HepG2 (cell line): ENCODE results near the gene NOMO2. TPM values are rescaled to one million over a fixed set of nuclear protein-coding genes. Genes with fewer than 3 reads are reported as not detected.
A peak's percentile ranks its signal among the peaks of the same experiment; 100 is the strongest.
"Not testable (repeated sequence)": the region's sequence is repeated elsewhere in the genome, so short reads cannot be mapped to it uniquely, and the experiment has no call there.

Experiments
- ATAC-seq: fragments of 200-7000 bp; cut with Tn5 transposase; 3 replicates; pipeline ENCODE4 v1.9.1; 2020; ENCODE audit warnings: mild to moderate bottlenecking, moderate library complexity
- Bru-seq: library from RNA; stranded (reverse); fragments of 400-500 nt; gene quantifications from one replicate; lab custom pipeline; 2021; lab: Mats Ljungman, UMichigan
- BruChase-seq, 2 experiments: library from RNA; stranded (reverse); fragments of 400-500 nt; gene quantifications; one replicate each; lab custom pipeline; 2021; lab: Mats Ljungman, UMichigan
- BruUV-seq: library from RNA; stranded (reverse); fragments of 400-500 nt; replicated peaks from 2 replicates; lab custom pipeline; 2021; lab: Mats Ljungman, UMichigan
- CTCF ChIA-PET: fragments of 300-600 bp; formaldehyde crosslinking; extraction: SDS; loops from one replicate; lab custom pipeline; 2021; ENCODE audit warnings: low total read pairs, inconsistent platforms, low intra/inter-chr PET ratio; lab: Yijun Ruan, JAX
- POLR2A ChIA-PET: fragments of 350-600 bp; sonication (Branson Sonifier 250); formaldehyde crosslinking; loops from one replicate; lab custom pipeline; 2020; ENCODE audit warnings: antibody characterized with exemption, inconsistent platforms; lab: Yijun Ruan, JAX
- DNase-seq: peaks from one replicate; pipeline ENCODE4 v3.0.0-alpha.2; 2015; ENCODE audit warnings: low spot score
- FAIRE-seq: peaks from 3 replicates; lab custom pipeline; 2011; peaks lifted over from hg19 to GRCh38; lab: Jason Lieb, UNC
- H2AFZ ChIP-seq: one replicate; pipeline ENCODE4 v1.6.1; 2011; ENCODE audit warnings: low read length, inconsistent platforms
- H3K27ac ChIP-seq: fragments of 300-600 bp; 3 replicates; pipeline ENCODE4 v1.8.0; 2011; ENCODE audit warnings: mixed run types, mild to moderate bottlenecking, mixed read lengths, low read length, inconsistent platforms; ENCODE audit not compliant: insufficient read depth; ENCODE audit errors: extremely low read length
- H3K27me3 ChIP-seq, 2 experiments: fragments of 200-600 bp in 1 of 2; 2 replicates in 1 of 2; 3 replicates in 1 of 2; pipeline versions ENCODE4 v1.6.0 to v1.8.0; 2011; ENCODE audit warnings: low read length in 2 of 2, mild to moderate bottlenecking in 2 of 2, moderate library complexity in 2 of 2, inconsistent platforms in 1 of 2; ENCODE audit not compliant: insufficient read depth in 2 of 2, control insufficient read depth in 1 of 2
- H3K36me3 ChIP-seq, 2 experiments: fragments of 200-600 bp in 1 of 2; replicated peaks in 1 of 2; 2 replicates in 1 of 2; 3 replicates in 1 of 2; pipeline versions ENCODE4 v1.5.1 to v1.8.0; 2011; ENCODE audit warnings: low read length in 2 of 2, inconsistent platforms in 1 of 2; ENCODE audit not compliant: insufficient read depth in 2 of 2, control insufficient read depth in 1 of 2
- H3K4me1 ChIP-seq: 2 replicates; pipeline ENCODE4 v1.5.1; 2012; ENCODE audit warnings: low read length, inconsistent platforms; ENCODE audit not compliant: insufficient read depth
- H3K4me2 ChIP-seq: 2 replicates; pipeline ENCODE4 v1.6.0; 2011; ENCODE audit warnings: low read depth, low read length, inconsistent platforms
- H3K4me3 ChIP-seq, 3 experiments: fragments of 200-600 bp in 1 of 3; sonication (generic), shearing (Covaris generic) in 1 of 3; replicated peaks in 1 of 3; 2 replicates each; pipeline ENCODE4 v1.5.1; 2011 to 2016; ENCODE audit warnings: low read length in 3 of 3, inconsistent platforms in 2 of 3, low read depth in 2 of 3, mild to moderate bottlenecking in 2 of 3, control low read depth in 1 of 3, mixed read lengths in 1 of 3; ENCODE audit not compliant: insufficient read depth in 1 of 3
- H3K79me2 ChIP-seq: one replicate; pipeline ENCODE4 v1.6.1; 2011; ENCODE audit warnings: low read length, inconsistent platforms; ENCODE audit not compliant: insufficient read depth
- H3K9ac ChIP-seq: 2 replicates; pipeline ENCODE4 v1.6.0; 2011; ENCODE audit warnings: mild to moderate bottlenecking, low read depth, low read length, inconsistent platforms; ENCODE audit not compliant: insufficient read depth
- H3K9me3 ChIP-seq: 2 replicates; pipeline ENCODE4 v1.5.1; 2012; ENCODE audit warnings: mild to moderate bottlenecking, low read length
- H4K20me1 ChIP-seq: 2 replicates; pipeline ENCODE4 v1.6.0; 2011; ENCODE audit warnings: inconsistent platforms, mild to moderate bottlenecking, low read length, moderate library complexity; ENCODE audit not compliant: insufficient read depth
- GABPB1 ChIP-seq: IDR thresholded peaks from 2 replicates; pipeline ENCODE4 v1.6.1; 2016; ENCODE audit warnings: mild to moderate bottlenecking, missing genetic modification reagents, moderate library complexity, missing compliant biosample characterization
- MNT ChIP-seq: fragments of 450-650 bp; IDR thresholded peaks from 2 replicates; pipeline ENCODE4 v1.6.1; 2016
- MXD4 ChIP-seq: IDR thresholded peaks from 2 replicates; pipeline ENCODE4 v1.6.1; 2016; ENCODE audit warnings: mild to moderate bottlenecking, missing biosample characterization, missing genetic modification reagents
- MXI1 ChIP-seq: IDR thresholded peaks from 3 replicates; pipeline ENCODE4 v1.6.1; 2012; ENCODE audit warnings: low read depth, low read length, inconsistent platforms, borderline replicate concordance
- PHF8 ChIP-seq: sonication (generic); formaldehyde crosslinking; IDR thresholded peaks from 2 replicates; pipeline ENCODE4 v1.5.0; 2020; ENCODE audit warnings: missing genetic modification reagents
- POLR2G ChIP-seq: fragments of 200-400 bp; formaldehyde crosslinking; IDR thresholded peaks from 2 replicates; pipeline ENCODE4 v1.6.1; 2018; ENCODE audit warnings: mild to moderate bottlenecking, low read depth, low read length, moderate library complexity
- RBFOX2 ChIP-seq: fragments of 200-400 bp; formaldehyde crosslinking; IDR thresholded peaks from 2 replicates; pipeline ENCODE4 v1.6.1; 2017; ENCODE audit warnings: low read depth, mild to moderate bottlenecking, low read length
- SAP130 ChIP-seq: IDR thresholded peaks from 2 replicates; pipeline ENCODE4 v1.6.1; 2016; ENCODE audit warnings: low read depth
- TFDP1 ChIP-seq: IDR thresholded peaks from 2 replicates; pipeline ENCODE4 v1.6.1; 2016; ENCODE audit warnings: missing compliant biosample characterization, missing genetic modification reagents, borderline replicate concordance
- THAP11 ChIP-seq: IDR thresholded peaks from 2 replicates; pipeline ENCODE4 v1.6.1; 2016; ENCODE audit warnings: missing biosample characterization, missing genetic modification reagents
- YEATS4 ChIP-seq: sonication (generic); formaldehyde crosslinking; IDR thresholded peaks from 2 replicates; pipeline ENCODE4 v1.4.0; 2020; ENCODE audit warnings: missing genetic modification reagents, borderline replicate concordance
- ZBTB7B ChIP-seq: sonication (generic); formaldehyde crosslinking; IDR thresholded peaks from 2 replicates; pipeline ENCODE4 v1.4.0; 2020; ENCODE audit warnings: missing genetic modification reagents
- ZFY ChIP-seq: sonication (generic); formaldehyde crosslinking; IDR thresholded peaks from 2 replicates; pipeline ENCODE4 v1.4.0; 2020; ENCODE audit warnings: missing genetic modification reagents
- ZNF768 ChIP-seq: sonication (generic); formaldehyde crosslinking; IDR thresholded peaks from 2 replicates; pipeline ENCODE4 v1.4.0; 2020; ENCODE audit warnings: missing genetic modification reagents
- ZNF777 ChIP-seq: sonication (generic); formaldehyde crosslinking; IDR thresholded peaks from 2 replicates; pipeline ENCODE4 v1.4.0; 2020; ENCODE audit warnings: missing genetic modification reagents
- WGBS: methylation state at CpG from one replicate; pipeline ENCODE4 v1.1.6; 2017; ENCODE audit warnings: low lambda C conversion rate; 5-methylcytosine and 5-hydroxymethylcytosine counted together
- in situ Hi-C: cut with HindIII; loops from 2 replicates; pipeline ENCODE4 v1.10.0; 2017; ENCODE audit warnings: low pct_unique_long_range_greater_than_20kb; ENCODE audit not compliant: extremely low pct_ligation_motif_present
- intact Hi-C: fragments of 100-400 bp; cut with micrococcal nuclease; formaldehyde crosslinking; loops from one replicate; pipeline ENCODE4 v1.10.0; 2022; ENCODE audit not compliant: unreplicated experiment
- long read RNA-seq, 2 experiments: library from RNA in 1 of 2; library from polyadenylated mRNA in 1 of 2; stranded (forward) in 1 of 2; unstranded in 1 of 2; transcript quantifications; one replicate each; pipeline ENCODE4 v2.0.0, GENCODE V29; 2019 to 2022
- polyA minus RNA-seq, 3 experiments: library from RNA; depleted of rRNA, polyadenylated mRNA; stranded (reverse); fragments of >200 nt; gene quantifications; 2 replicates each; pipeline ENCODE4 v1.2.3, GENCODE V29; 2011; ENCODE audit warnings: low replicate concordance in 1 of 3
- polyA plus RNA-seq, 8 experiments: library from polyadenylated mRNA; depleted of rRNA in 3 of 8; stranded (reverse) in 7 of 8; unstranded in 1 of 8; fragments of >200 nt; fragmentation: Illumina TruSeq in 4 of 8; extraction: Trizol in 4 of 8; gene quantifications; 2 replicates each; pipeline versions ENCODE4 v1.2.1 to v1.2.3, GENCODE V29; 2011 to 2016; ENCODE audit warnings: low read depth in 4 of 8, missing spikeins in 1 of 8, mixed read lengths in 1 of 8; ENCODE audit not compliant: insufficient read depth in 1 of 8
- total RNA-seq, 5 experiments: library from RNA; depleted of rRNA; stranded (reverse); fragments of >200 nt; fragmentation: Illumina TruSeq; extraction: Trizol; gene quantifications; 2 replicates each; pipeline ENCODE4 v1.2.3, GENCODE V29; 2016; ENCODE audit warnings: low read depth in 1 of 5

Gene NOMO2
- total RNA-seq (2016; rRNA removed; fragmentation: Illumina TruSeq; extraction: Trizol) (122 and 217 TPM in 2 replicates), polyA plus RNA-seq (2011; rRNA removed) (372 and 518 TPM in 2 replicates), polyA minus RNA-seq (2011; rRNA and poly(A)+ RNA removed; ENCODE audit: low replicate concordance) (130 and 401 TPM in 2 replicates), Bru-seq, nascent RNA (percentile 60 among the genes with signal in this experiment), BruChase-seq, experiment 1, labeled RNA remaining after a 6-hour chase (percentile 65 among the genes with signal in this experiment), BruChase-seq, experiment 2, labeled RNA remaining after a 2-hour chase (percentile 65 among the genes with signal in this experiment)
- 46.7 and 50.8 TPM in 2 replicates for total RNA-seq (2016; cell fraction: cytosol; rRNA removed; fragmentation: Illumina TruSeq; extraction: Trizol; ENCODE audit: low read depth)
- total RNA-seq (2016; cell fraction: insoluble cytoplasmic fraction; rRNA removed; fragmentation: Illumina TruSeq; extraction: Trizol): 111 and 216 TPM in 2 replicates
- 81.2 and 84.7 TPM in 2 replicates for total RNA-seq (2016; cell fraction: membrane; rRNA removed; fragmentation: Illumina TruSeq; extraction: Trizol)
- total RNA-seq (2016; cell fraction: nucleus; rRNA removed; fragmentation: Illumina TruSeq; extraction: Trizol): 242 and 298 TPM in 2 replicates
- 323 and 357 TPM in 2 replicates for polyA plus RNA-seq (2011; cell fraction: cytosol; rRNA removed)
- 366 and 382 TPM in 2 replicates for polyA plus RNA-seq (2011; cell fraction: nucleus; rRNA removed)
- polyA plus RNA-seq (2012): 316 and 486 TPM in 2 replicates
- polyA plus RNA-seq (2016; cell fraction: cytosol; fragmentation: Illumina TruSeq; extraction: Trizol; ENCODE audit: low read depth): 28.4 and 28.9 TPM in 2 replicates
- polyA plus RNA-seq (2016; cell fraction: insoluble cytoplasmic fraction; fragmentation: Illumina TruSeq; extraction: Trizol; ENCODE audit: low read depth): 110 and 140 TPM in 2 replicates
- polyA plus RNA-seq (2016; cell fraction: membrane; fragmentation: Illumina TruSeq; extraction: Trizol; ENCODE audit: low read depth): 63.9 and 69.0 TPM in 2 replicates
- 396 and 413 TPM in 2 replicates for polyA plus RNA-seq (2016; cell fraction: nucleus; fragmentation: Illumina TruSeq; extraction: Trizol; ENCODE audit: insufficient read depth, low read depth)
- 255 and 305 TPM in 2 replicates for polyA minus RNA-seq (2011; cell fraction: cytosol; rRNA and poly(A)+ RNA removed)
- 114 and 160 TPM in 2 replicates for polyA minus RNA-seq (2011; cell fraction: nucleus; rRNA and poly(A)+ RNA removed)
- long read RNA-seq, experiment 1, full-length matches to known transcripts: 29 of 69 reads
- long read RNA-seq, experiment 1, partial matches to known transcripts: 30 of 69 reads
- long read RNA-seq, experiment 1, other reads (novel, unspliced or antisense): 10 of 69 reads
- long read RNA-seq, experiment 2, full-length matches to known transcripts: 251 of 610 reads
- long read RNA-seq, experiment 2, partial matches to known transcripts: 287 of 610 reads
- long read RNA-seq, experiment 2, other reads (novel, unspliced or antisense): 72 of 610 reads

- H4K20me1 ChIP-seq, CTCF ChIA-PET, intact Hi-C loops, in situ Hi-C loops, POLR2A ChIA-PET, H3K36me3 ChIP-seq, H3K27me3 ChIP-seq, H3K9me3 ChIP-seq, BruUV-seq, H2AFZ ChIP-seq, DNase-seq: not testable (repeated sequence)
- Histone ChIP-seq H3K4me2 (peak within 1 kb of the TSS; percentile 91), H3K27ac (peak within 1 kb of the TSS; percentile 55), H3K9ac (peak within 1 kb of the TSS; percentile 79), H3K4me1 (peaks cover 24% of the 10 kb centered on the region), H3K4me3 (peak within 1 kb of the TSS; percentile 71 to 72 (median 72); a peak in 5 of 6 replicates), H3K79me2 (peaks cover 22% of the 10 kb centered on the region)
- ATAC-seq (peak; percentile 95), FAIRE-seq (peak; percentile 26)
- WGBS: 0% methylated on average over 22 of the region's 66 CpGs
- TF ChIP-seq ZNF768 (peak; percentile 83), TFDP1 (0 out of 2 replicates have a peak, but pooled peaks have one; percentile 30), SAP130 (peak; percentile 83), ZFY (peak; percentile 80), PHF8 (CRISPR knock-in tag) (peak; percentile 57), YEATS4 (CRISPR knock-in tag) (peak; percentile 59; the same call in 1 of the 2 replicates), POLR2G (peak; percentile 48; the same call in 1 of the 2 replicates), GABPB1 (CRISPR knock-in tag) (peak; percentile 56), RBFOX2 (peak; percentile 70), MNT (peak; percentile 36; the same call in 1 of the 2 replicates), MXD4 (peak; percentile 74; the same call in 1 of the 2 replicates), ZNF777 (CRISPR knock-in tag) (peak; percentile 82), MXI1 (peak; percentile 47; the same call in 1 of the 3 replicates), ZBTB7B (CRISPR knock-in tag) (0 out of 2 replicates have a peak, but pooled peaks have one; percentile 18), THAP11 (peak; percentile 55)
These were observed at the start of gene NOMO2 for GRCh38 chr16:18561727-18562314. Gene NOMO2, minus strand, starts transcription at chr16:18562097. Its CDS starts 57 bp downstream, at chr16:18562040.
